Measurements from ENCODE around the gene MEGF9. TPM values are rescaled to one million over a fixed set of nuclear protein-coding genes. Genes with fewer than 3 reads are reported as not detected.

MEGF9 gene
- polyA plus RNA-seq, 1 donor (not counting 4 experiments of a cell fraction or from before 2014, with no cell fraction given), result 11.2 TPM

GRCh38 chr9:120694559-120694958 lies 19.7 kb downstream of the MEGF9 start:
- DNase-seq (ENCODE audit: low read depth, low spot score) (no peak), FAIRE-seq (no peak)
- Histone ChIP-seq H4K20me1 (ENCODE audit: control insufficient read depth, extremely low read depth, insufficient read depth, low read length) (no peaks in the 10 kb centered on the region), H3K9ac (ENCODE audit: control insufficient read depth, extremely low read depth, insufficient read depth, low read length) (no peak overlapping the region), H3K9me1 (ENCODE audit: control insufficient read depth, extremely low read depth, insufficient read depth, low read length) (no peaks in the 10 kb centered on the region), H3K36me3 (ENCODE audit: control insufficient read depth in 2 of 2, extremely low read depth in 1 of 2, insufficient read depth in 2 of 2, low read length in 2 of 2) (no peaks in the 10 kb centered on the region), H3K9me3 (ENCODE audit: control insufficient read depth, low read depth, low read length) (no peaks in the 10 kb centered on the region), H3K4me1 (ENCODE audit: control insufficient read depth, extremely low read depth, insufficient read depth, low read length) (peaks cover 4% of the 10 kb centered on the region), H3K27ac (ENCODE audit: control insufficient read depth, insufficient read depth, low read length) (no peak overlapping the region), H2AFZ (ENCODE audit: control insufficient read depth, low read length) (no peak overlapping the region), H3K4me3 (ENCODE audit: control insufficient read depth in 2 of 3, extremely low read depth in 1 of 3, insufficient read depth in 2 of 3, low read depth in 1 of 3, low read length in 3 of 3) (no peak overlapping the region), H3K79me2 (ENCODE audit: control insufficient read depth, insufficient read depth, low read length) (peaks cover 2% of the 10 kb centered on the region), H3K27me3 (ENCODE audit: control insufficient read depth, extremely low read depth, insufficient read depth, low read length) (no peaks in the 10 kb centered on the region), H3K4me2 (ENCODE audit: control insufficient read depth, extremely low read depth, insufficient read depth, low read depth, low read length) (no peak overlapping the region)
- dilution Hi-C loops (cut with MboI; ENCODE audit: extremely low pct_ligation_motif_present, low sequenced_read_pairs), result no loop called here
- no peak for TF ChIP-seq EZH2 (IDR thresholded peaks at IDR 0.05; ENCODE audit: low read length)
- TF ChIP-seq CTCF (optimal IDR thresholded peaks at IDR 0.05 in 1 of 3, IDR thresholded peaks at IDR 0.05 in 1 of 3, conservative IDR thresholded peaks at IDR 0.05 in 1 of 3; ENCODE audit: extremely low read depth in 1 of 3, insufficient read depth in 2 of 3, low read length in 3 of 3), result no peak

- Histone ChIP-seq H3K27ac (ENCODE audit: control insufficient read depth, insufficient read depth, low read length) (no peak overlapping the region), H3K36me3 (ENCODE audit: control insufficient read depth in 2 of 2, extremely low read depth in 1 of 2, insufficient read depth in 2 of 2, low read length in 2 of 2) (no peaks in the 10 kb centered on the region), H3K4me1 (ENCODE audit: control insufficient read depth, extremely low read depth, insufficient read depth, low read length) (peaks cover 4% of the 10 kb centered on the region), H4K20me1 (ENCODE audit: control insufficient read depth, extremely low read depth, insufficient read depth, low read length) (no peaks in the 10 kb centered on the region), H3K4me2 (ENCODE audit: control insufficient read depth, extremely low read depth, insufficient read depth, low read depth, low read length) (no peak overlapping the region), H3K79me2 (ENCODE audit: control insufficient read depth, insufficient read depth, low read length) (peaks cover 2% of the 10 kb centered on the region), H3K27me3 (ENCODE audit: control insufficient read depth, extremely low read depth, insufficient read depth, low read length) (no peaks in the 10 kb centered on the region), H3K4me3 (ENCODE audit: control insufficient read depth in 2 of 3, extremely low read depth in 1 of 3, insufficient read depth in 2 of 3, low read depth in 1 of 3, low read length in 3 of 3) (no peak overlapping the region), H3K9me1 (ENCODE audit: control insufficient read depth, extremely low read depth, insufficient read depth, low read length) (no peaks in the 10 kb centered on the region), H2AFZ (ENCODE audit: control insufficient read depth, low read length) (no peak overlapping the region), H3K9me3 (ENCODE audit: control insufficient read depth, low read depth, low read length) (no peaks in the 10 kb centered on the region), H3K9ac (ENCODE audit: control insufficient read depth, extremely low read depth, insufficient read depth, low read length) (no peak overlapping the region)
- TF ChIP-seq CTCF (optimal IDR thresholded peaks at IDR 0.05 in 1 of 3, IDR thresholded peaks at IDR 0.05 in 1 of 3, conservative IDR thresholded peaks at IDR 0.05 in 1 of 3; ENCODE audit: extremely low read depth in 1 of 3, insufficient read depth in 2 of 3, low read length in 3 of 3) (no peak), EZH2 (IDR thresholded peaks at IDR 0.05; ENCODE audit: low read length) (no peak)
- dilution Hi-C loops (cut with MboI; ENCODE audit: extremely low pct_ligation_motif_present, low sequenced_read_pairs), result no loop called here
- DNase-seq (ENCODE audit: low read depth, low spot score), result no peak
- FAIRE-seq, result no peak
Measured at GRCh38 chr9:120693700-120694008, 20.6 kb downstream of the MEGF9 start.

Data from keratinocyte (primary cell).